HepG2 (cell line): ENCODE results near the gene MEX3A. TPM values are rescaled to one million over a fixed set of nuclear protein-coding genes. Genes with fewer than 3 reads are reported as not detected.
A peak's percentile ranks its signal among the peaks of the same experiment; 100 is the strongest.

Experiments
- AGO2 ChIP-seq: fragments of 200-400 bp; formaldehyde crosslinking; optimal IDR thresholded peaks from 2 replicates; pipeline ENCODE3; 2017; ENCODE audit warnings: mild to moderate bottlenecking, low read depth, low read length, moderate library complexity
- FOXK2 ChIP-seq: fragments of 450-650 bp; IDR thresholded peaks from 2 replicates; pipeline ENCODE4 v1.6.1; 2016
- GATA4 ChIP-seq: sonication (generic); IDR thresholded peaks from 2 replicates; pipeline ENCODE4 v1.6.1; 2016; ENCODE audit warnings: antibody characterized with exemption, low read depth, borderline replicate concordance
- HOXA7 ChIP-seq: sonication (generic); formaldehyde crosslinking; IDR thresholded peaks from 2 replicates; pipeline ENCODE4 v1.8.1; 2022; ENCODE audit warnings: mild to moderate bottlenecking, missing genetic modification reagents, moderate library complexity
- NFIC ChIP-seq: IDR thresholded peaks from 2 replicates; pipeline ENCODE4 v1.6.1; 2012; ENCODE audit warnings: mild to moderate bottlenecking, low read length, inconsistent platforms
- NONO ChIP-seq, 2 experiments: fragments of 450-650 bp in 1 of 2; sonication (generic) in 1 of 2; formaldehyde crosslinking in 1 of 2; IDR thresholded peaks in 1 of 2; conservative IDR thresholded peaks in 1 of 2; 2 replicates each; pipeline versions ENCODE4 v1.6.1 to v1.8.0; 2017 to 2022; ENCODE audit warnings: mild to moderate bottlenecking in 1 of 2, missing genetic modification reagents in 1 of 2, moderate library complexity in 1 of 2
- PHF21A ChIP-seq: sonication (generic); formaldehyde crosslinking; IDR thresholded peaks from 2 replicates; pipeline ENCODE4 v1.5.0; 2020; ENCODE audit warnings: mild to moderate bottlenecking, missing genetic modification reagents
- SP2 ChIP-seq: sonication (generic); formaldehyde crosslinking; IDR thresholded peaks from 2 replicates; pipeline ENCODE4 v1.5.1; 2020; ENCODE audit warnings: mild to moderate bottlenecking, missing genetic modification reagents
- TSC22D2 ChIP-seq: sonication (generic); formaldehyde crosslinking; IDR thresholded peaks from 2 replicates; pipeline ENCODE4 v1.5.1; 2020; ENCODE audit warnings: missing genetic modification reagents, mild to moderate bottlenecking, borderline replicate concordance
- ZFYVE20 ChIP-seq: sonication (generic); formaldehyde crosslinking; IDR thresholded peaks from 2 replicates; pipeline ENCODE4 v1.8.0; 2023; ENCODE audit warnings: low read depth, mild to moderate bottlenecking, moderate library complexity, missing genetic modification reagents, borderline replicate concordance
- ZNF235 ChIP-seq: sonication (generic); formaldehyde crosslinking; IDR thresholded peaks from 2 replicates; pipeline ENCODE4 v1.8.1; 2023; ENCODE audit warnings: mild to moderate bottlenecking, missing genetic modification reagents, borderline replicate concordance
- ZNF3 ChIP-seq: IDR thresholded peaks from 2 replicates; pipeline ENCODE4 v1.7.0; 2017; ENCODE audit warnings: inconsistent platforms
- ZNF616 ChIP-seq: sonication (generic); formaldehyde crosslinking; IDR thresholded peaks from 2 replicates; pipeline ENCODE4 v1.5.0; 2020; ENCODE audit warnings: low read depth, mild to moderate bottlenecking, missing genetic modification reagents
- ZNF652 ChIP-seq: IDR thresholded peaks from 2 replicates; pipeline ENCODE4 v1.6.1; 2016; ENCODE audit warnings: low read depth, borderline replicate concordance
- ZNF670 ChIP-seq: sonication (generic); formaldehyde crosslinking; IDR thresholded peaks from 2 replicates; pipeline ENCODE4 v1.8.0; 2022; ENCODE audit warnings: mild to moderate bottlenecking, missing genetic modification reagents, borderline replicate concordance
- ZNF776 ChIP-seq: sonication (generic); formaldehyde crosslinking; IDR thresholded peaks from 2 replicates; pipeline ENCODE4 v1.4.0; 2020; ENCODE audit warnings: mild to moderate bottlenecking, missing genetic modification reagents
- ZNF780A ChIP-seq: sonication (generic); formaldehyde crosslinking; IDR thresholded peaks from 2 replicates; pipeline ENCODE4 v1.8.0; 2022; ENCODE audit warnings: mild to moderate bottlenecking, missing genetic modification reagents, moderate library complexity
- ZNF883 ChIP-seq: sonication (generic); formaldehyde crosslinking; IDR thresholded peaks from 2 replicates; pipeline ENCODE4 v1.5.1; 2020; ENCODE audit warnings: mild to moderate bottlenecking, missing genetic modification reagents; ENCODE audit errors: not compliant biosample characterization
- ZZZ3 ChIP-seq: sonication (generic); formaldehyde crosslinking; IDR thresholded peaks from 2 replicates; pipeline ENCODE4 v1.4.0; 2020; ENCODE audit warnings: missing genetic modification reagents, mild to moderate bottlenecking, borderline replicate concordance
- polyA plus RNA-seq, 8 experiments: library from polyadenylated mRNA; depleted of rRNA in 3 of 8; stranded (reverse) in 7 of 8; unstranded in 1 of 8; fragments of >200 nt; fragmentation: Illumina TruSeq in 4 of 8; extraction: Trizol in 4 of 8; gene quantifications; 2 replicates each; pipeline versions ENCODE4 v1.2.1 to v1.2.3, GENCODE V29; 2011 to 2016; ENCODE audit warnings: low read depth in 4 of 8, missing spikeins in 1 of 8, mixed read lengths in 1 of 8; ENCODE audit not compliant: insufficient read depth in 1 of 8
- total RNA-seq, 5 experiments: library from RNA; depleted of rRNA; stranded (reverse); fragments of >200 nt; fragmentation: Illumina TruSeq; extraction: Trizol; gene quantifications; 2 replicates each; pipeline ENCODE4 v1.2.3, GENCODE V29; 2016; ENCODE audit warnings: low read depth in 1 of 5
- TF ChIP-seq, protein P1 (sequence below): conservative IDR thresholded peaks from 2 replicates; pipeline ENCODE4 v1.6.1; 2018; ENCODE audit warnings: missing genetic modification reagents
- TF ChIP-seq, protein P2 (sequence below): IDR thresholded peaks from 2 replicates; pipeline ENCODE4 v1.6.1; 2016; ENCODE audit warnings: low read depth
- TF ChIP-seq, protein P3 (sequence below): sonication (generic); formaldehyde crosslinking; IDR thresholded peaks from 2 replicates; pipeline ENCODE4 v1.4.0; 2020; ENCODE audit warnings: missing genetic modification reagents
- TF ChIP-seq, protein P4 (sequence below): sonication (generic); formaldehyde crosslinking; conservative IDR thresholded peaks from 2 replicates; pipeline ENCODE4 v1.4.0; 2020; ENCODE audit warnings: missing genetic modification reagents

Gene MEX3A
- total and polyA plus RNA-seq, 2 of the 13 experiments (the other 11 are each of a cell fraction or from before 2014, with no cell fraction given) = 7.6 to 9.1 TPM

DNA sequence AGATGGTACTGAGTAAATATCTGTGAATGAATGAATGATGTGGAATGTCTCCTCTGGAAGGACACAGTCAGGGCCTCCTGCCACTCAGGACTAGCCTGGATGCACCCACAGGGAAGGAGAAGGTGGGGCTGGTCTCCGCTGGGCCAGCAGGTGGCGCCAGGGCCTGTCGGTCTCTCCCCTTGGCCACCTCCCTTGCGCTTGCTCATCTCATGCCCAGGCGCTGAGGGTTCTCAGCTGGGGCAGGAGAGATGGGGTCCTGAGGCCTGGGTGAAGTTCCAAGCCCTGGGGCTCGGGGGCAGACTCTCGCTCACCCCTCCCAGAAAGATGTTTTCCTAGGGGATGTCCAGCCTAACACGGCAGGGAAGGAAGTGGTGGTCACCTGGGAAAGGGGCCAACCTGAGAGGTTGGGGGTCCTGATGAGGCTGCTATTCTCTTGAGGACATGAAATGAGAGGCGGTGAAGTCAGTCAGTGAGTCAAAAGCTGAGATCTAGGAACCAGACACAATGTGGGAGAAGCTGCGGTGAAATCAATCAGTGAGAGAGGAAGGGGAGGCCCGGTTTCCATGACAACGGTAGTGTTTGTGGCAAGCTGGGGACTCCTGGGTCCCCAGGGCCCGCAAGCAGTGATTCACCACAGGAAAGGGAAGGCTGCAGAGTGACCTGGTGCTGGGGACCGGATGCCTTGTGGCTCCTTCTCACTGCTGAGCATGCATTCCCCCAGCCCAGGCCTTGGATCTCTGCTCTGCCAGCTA, 14.6 kb upstream of the MEX3A start (continued):
- TF ChIP-seq ZZZ3 (CRISPR knock-in tag) (no peak), AGO2 (no peak), SP2 (no peak), ZNF883 (CRISPR knock-in tag) (peak; percentile 64), ZNF235 (CRISPR knock-in tag) (no peak; the same call in 1 of the 2 replicates), ZNF3 (CRISPR knock-in tag) (no peak), GATA4 (no peak), ZNF670 (CRISPR knock-in tag) (no peak), FOXK2 (no peak), TSC22D2 (CRISPR knock-in tag) (no peak), NFIC (no peak), ZFYVE20 (CRISPR knock-in tag) (no peak), HOXA7 (CRISPR knock-in tag) (no peak), ZNF616 (no peak), ZNF652 (no peak), ZNF780A (no peak), NONO (IDR thresholded peaks at IDR 0.05) (no peak), NONO (CRISPR knock-in tag; conservative IDR thresholded peaks at IDR 0.05) (peak; percentile 59; the same call in 1 of the 2 replicates), PHF21A (no peak), ZNF776 (CRISPR knock-in tag) (no peak)
- TF ChIP-seq, protein P1, sequence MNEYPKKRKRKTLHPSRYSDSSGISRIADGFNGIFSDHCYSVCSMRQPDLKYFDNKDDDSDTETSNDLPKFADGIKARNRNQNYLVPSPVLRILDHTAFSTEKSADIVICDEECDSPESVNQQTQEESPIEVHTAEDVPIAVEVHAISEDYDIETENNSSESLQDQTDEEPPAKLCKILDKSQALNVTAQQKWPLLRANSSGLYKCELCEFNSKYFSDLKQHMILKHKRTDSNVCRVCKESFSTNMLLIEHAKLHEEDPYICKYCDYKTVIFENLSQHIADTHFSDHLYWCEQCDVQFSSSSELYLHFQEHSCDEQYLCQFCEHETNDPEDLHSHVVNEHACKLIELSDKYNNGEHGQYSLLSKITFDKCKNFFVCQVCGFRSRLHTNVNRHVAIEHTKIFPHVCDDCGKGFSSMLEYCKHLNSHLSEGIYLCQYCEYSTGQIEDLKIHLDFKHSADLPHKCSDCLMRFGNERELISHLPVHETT (CRISPR knock-in tag) = no peak
- TF ChIP-seq, protein P2, sequence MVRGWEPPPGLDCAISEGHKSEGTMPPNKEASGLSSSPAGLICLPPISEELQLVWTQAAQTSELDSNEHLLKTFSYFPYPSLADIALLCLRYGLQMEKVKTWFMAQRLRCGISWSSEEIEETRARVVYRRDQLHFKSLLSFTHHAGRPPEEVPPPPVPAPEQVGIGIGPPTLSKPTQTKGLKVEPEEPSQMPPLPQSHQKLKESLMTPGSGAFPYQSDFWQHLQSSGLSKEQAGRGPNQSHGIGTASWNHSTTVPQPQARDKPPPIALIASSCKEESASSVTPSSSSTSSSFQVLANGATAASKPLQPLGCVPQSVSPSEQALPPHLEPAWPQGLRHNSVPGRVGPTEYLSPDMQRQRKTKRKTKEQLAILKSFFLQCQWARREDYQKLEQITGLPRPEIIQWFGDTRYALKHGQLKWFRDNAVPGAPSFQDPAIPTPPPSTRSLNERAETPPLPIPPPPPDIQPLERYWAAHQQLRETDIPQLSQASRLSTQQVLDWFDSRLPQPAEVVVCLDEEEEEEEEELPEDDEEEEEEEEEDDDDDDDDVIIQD = peak; percentile 49; the same call in 1 of the 2 replicates
- TF ChIP-seq, protein P3, sequence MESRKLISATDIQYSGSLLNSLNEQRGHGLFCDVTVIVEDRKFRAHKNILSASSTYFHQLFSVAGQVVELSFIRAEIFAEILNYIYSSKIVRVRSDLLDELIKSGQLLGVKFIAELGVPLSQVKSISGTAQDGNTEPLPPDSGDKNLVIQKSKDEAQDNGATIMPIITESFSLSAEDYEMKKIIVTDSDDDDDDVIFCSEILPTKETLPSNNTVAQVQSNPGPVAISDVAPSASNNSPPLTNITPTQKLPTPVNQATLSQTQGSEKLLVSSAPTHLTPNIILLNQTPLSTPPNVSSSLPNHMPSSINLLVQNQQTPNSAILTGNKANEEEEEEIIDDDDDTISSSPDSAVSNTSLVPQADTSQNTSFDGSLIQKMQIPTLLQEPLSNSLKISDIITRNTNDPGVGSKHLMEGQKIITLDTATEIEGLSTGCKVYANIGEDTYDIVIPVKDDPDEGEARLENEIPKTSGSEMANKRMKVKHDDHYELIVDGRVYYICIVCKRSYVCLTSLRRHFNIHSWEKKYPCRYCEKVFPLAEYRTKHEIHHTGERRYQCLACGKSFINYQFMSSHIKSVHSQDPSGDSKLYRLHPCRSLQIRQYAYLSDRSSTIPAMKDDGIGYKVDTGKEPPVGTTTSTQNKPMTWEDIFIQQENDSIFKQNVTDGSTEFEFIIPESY (CRISPR knock-in tag) = peak; percentile 73
- TF ChIP-seq, protein P4, sequence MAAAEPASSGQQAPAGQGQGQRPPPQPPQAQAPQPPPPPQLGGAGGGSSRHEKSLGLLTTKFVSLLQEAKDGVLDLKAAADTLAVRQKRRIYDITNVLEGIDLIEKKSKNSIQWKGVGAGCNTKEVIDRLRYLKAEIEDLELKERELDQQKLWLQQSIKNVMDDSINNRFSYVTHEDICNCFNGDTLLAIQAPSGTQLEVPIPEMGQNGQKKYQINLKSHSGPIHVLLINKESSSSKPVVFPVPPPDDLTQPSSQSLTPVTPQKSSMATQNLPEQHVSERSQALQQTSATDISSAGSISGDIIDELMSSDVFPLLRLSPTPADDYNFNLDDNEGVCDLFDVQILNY (CRISPR knock-in tag) = no peak
